Measurements from ENCODE around the gene BNIP3.
"Not testable (repeated sequence)": the region's sequence is repeated elsewhere in the genome, so short reads cannot be mapped to it uniquely, and the experiment has no call there.

BNIP3 gene

GRCh38 chr10:132001238-132001972, 19.7 kb upstream of the BNIP3 start:
- peak; percentile 46 to 51 for ATAC-seq

GRCh38 chr10:131998845-131999681, 17.3 kb upstream of the BNIP3 start:
- ATAC-seq = no peak

- ATAC-seq = no peak
These were observed 16.5 kb upstream of the BNIP3 start for GRCh38 chr10:131998050-131998844.

GRCh38 chr10:131997366-131998049, 15.8 kb upstream of the BNIP3 start:
- no peak for ATAC-seq

GRCh38 chr10:131996466-131997365, 15.0 kb upstream of the BNIP3 start:
- no peak for ATAC-seq

GRCh38 chr10:131994435-131994834, 12.7 kb upstream of the BNIP3 start:
- ATAC-seq = no peak

- no peak for ATAC-seq
These were observed 11.6 kb upstream of the BNIP3 start for GRCh38 chr10:131993275-131993674.

- ATAC-seq = no peak
These were observed 10.0 kb upstream of the BNIP3 start for GRCh38 chr10:131991726-131992125.

- not testable (repeated sequence) for ATAC-seq
These were observed 6.1 kb upstream of the BNIP3 start for GRCh38 chr10:131987786-131988185.

GRCh38 chr10:131987301-131987700, 5.6 kb upstream of the BNIP3 start:
- not testable (repeated sequence) for ATAC-seq

- ATAC-seq = not testable (repeated sequence)
These were observed 5.1 kb upstream of the BNIP3 start for GRCh38 chr10:131986851-131987250.

GRCh38 chr10:131983780-131984179, 2.1 kb upstream of the BNIP3 start:
- no peak for ATAC-seq

- ATAC-seq = no peak
These were observed 1.1 kb upstream of the BNIP3 start for GRCh38 chr10:131982796-131983195.

GRCh38 chr10:131982185-131982756, 548 bp upstream of the BNIP3 start:
- peak; percentile 6 to 11 for ATAC-seq

GRCh38 chr10:131980761-131981428, 828 bp downstream of the BNIP3 start:
- ATAC-seq = no peak

GRCh38 chr10:131980321-131980720, 1.4 kb downstream of the BNIP3 start:
- no peak for ATAC-seq

- no peak for ATAC-seq
These were observed 1.9 kb downstream of the BNIP3 start for GRCh38 chr10:131979821-131980270.

GRCh38 chr10:131979336-131979735, 2.4 kb downstream of the BNIP3 start:
- no peak for ATAC-seq

- ATAC-seq = no peak
These were observed 2.9 kb downstream of the BNIP3 start for GRCh38 chr10:131978851-131979250.

GRCh38 chr10:131978366-131978765, 3.4 kb downstream of the BNIP3 start:
- ATAC-seq = no peak

Data from activated CD4-positive, CD25-positive, alpha-beta regulatory T cell treated with anti-CD3 and anti-CD28 coated beads, Interleukin-2, amount 50 U/mL, for 24 hours (primary cell).